Psoas muscle (tissue), 8 donors: ENCODE data around the gene AOPEP. TPM values are rescaled to one million over a fixed set of nuclear protein-coding genes. Genes with fewer than 3 reads are reported as not detected.
A peak's percentile ranks its signal among the peaks of the same experiment; 100 is the strongest.

Source experiments
- ATAC-seq, 4 donors: fragments of 200-7000 bp; cut with Tn5 transposase; one replicate each; pipeline ENCODE4 v1.9.1; 2020; ENCODE audit warnings: moderate library complexity in 3 of 4, mild to moderate bottlenecking in 2 of 4
- DNase-seq, 2 donors: peaks; one replicate each; pipeline ENCODE4 v3.0.0-alpha.2; 2020
- H3K27ac ChIP-seq: fragments of 200-600 bp; one replicate; pipeline ENCODE4 v1.8.0; 2022
- H3K27me3 ChIP-seq, 3 donors: fragments of 200-600 bp in 1 of 3; one replicate each; pipeline versions ENCODE4 v1.6.1 to v1.8.0; 2013 to 2022; ENCODE audit warnings: low read length in 2 of 3, mild to moderate bottlenecking in 2 of 3, moderate library complexity in 1 of 3; ENCODE audit not compliant: insufficient read depth in 3 of 3
- H3K36me3 ChIP-seq, 2 donors: fragments of 200-600 bp in 1 of 2; one replicate each; pipeline versions ENCODE4 v1.6.1 to v1.8.0; 2013 to 2022; ENCODE audit warnings: low read depth in 1 of 2, mild to moderate bottlenecking in 1 of 2, moderate library complexity in 1 of 2; ENCODE audit not compliant: insufficient read depth in 1 of 2
- H3K4me1 ChIP-seq: fragments of 200-600 bp; one replicate; pipeline ENCODE4 v1.8.0; 2022
- H3K4me3 ChIP-seq: fragments of 200-600 bp; one replicate; pipeline ENCODE4 v1.8.0; 2022; ENCODE audit warnings: mild to moderate bottlenecking
- H3K9me3 ChIP-seq: fragments of 200-600 bp; one replicate; pipeline ENCODE4 v1.8.0; 2022
- WGBS, 3 donors: extraction: QIAGEN DNeasy Blood & Tissue Kit; methylation state at CpG; one replicate each; pipeline versions ENCODE4 v1.1.6 to v1.1.7; 2013; 5-methylcytosine and 5-hydroxymethylcytosine counted together
- intact Hi-C, 2 donors: fragments of 100-400 bp; cut with DNase I; formaldehyde crosslinking; loops; one replicate each; pipeline versions ENCODE4 v1.11.0 to v1.14.2; 2022
- polyA plus RNA-seq, 3 donors: library from polyadenylated mRNA; stranded (reverse); fragments of 200-250 nt; gene quantifications; one replicate each; pipeline ENCODE4 v1.2.3, GENCODE V29; 2013
- total RNA-seq, 4 donors: library from RNA; stranded (reverse); fragmentation: NEBNext Ultra II Directional in 2 of 4; extraction: Animal tissue kit (Norgen Biotek cat#: 25700) in 2 of 4; gene quantifications; one replicate each; pipeline versions ENCODE4 v1.2.1 to v1.2.4, GENCODE V29; 2021 to 2023
- TF ChIP-seq, protein P1 (sequence below): fragments of 200-600 bp; IDR thresholded peaks from one replicate; pipeline ENCODE4 v1.8.0; 2022; ENCODE audit warnings: antibody characterized with exemption
- donor health status: healthy with polysubstance abuse.
- donor health status: DM: no; HTN: no; CAD: no; lungs with moderate emphysema.
- donor health status: Bipolar disorder and iron deficiency.
- donor health status: healthy.
- donor health status: DM: yes; HTN: yes; CAD: no.
- donor health status: DM: no; HTN: no; CAD: no.
- donor health status: DM: no; HTN: no; CAD: no.
- donor health status: DM: yes; HTN: yes; CAD: no.

AOPEP gene
- total and polyA plus RNA-seq, 7 donors: 46.4 to 96.9 (median 78.6) TPM

DNA sequence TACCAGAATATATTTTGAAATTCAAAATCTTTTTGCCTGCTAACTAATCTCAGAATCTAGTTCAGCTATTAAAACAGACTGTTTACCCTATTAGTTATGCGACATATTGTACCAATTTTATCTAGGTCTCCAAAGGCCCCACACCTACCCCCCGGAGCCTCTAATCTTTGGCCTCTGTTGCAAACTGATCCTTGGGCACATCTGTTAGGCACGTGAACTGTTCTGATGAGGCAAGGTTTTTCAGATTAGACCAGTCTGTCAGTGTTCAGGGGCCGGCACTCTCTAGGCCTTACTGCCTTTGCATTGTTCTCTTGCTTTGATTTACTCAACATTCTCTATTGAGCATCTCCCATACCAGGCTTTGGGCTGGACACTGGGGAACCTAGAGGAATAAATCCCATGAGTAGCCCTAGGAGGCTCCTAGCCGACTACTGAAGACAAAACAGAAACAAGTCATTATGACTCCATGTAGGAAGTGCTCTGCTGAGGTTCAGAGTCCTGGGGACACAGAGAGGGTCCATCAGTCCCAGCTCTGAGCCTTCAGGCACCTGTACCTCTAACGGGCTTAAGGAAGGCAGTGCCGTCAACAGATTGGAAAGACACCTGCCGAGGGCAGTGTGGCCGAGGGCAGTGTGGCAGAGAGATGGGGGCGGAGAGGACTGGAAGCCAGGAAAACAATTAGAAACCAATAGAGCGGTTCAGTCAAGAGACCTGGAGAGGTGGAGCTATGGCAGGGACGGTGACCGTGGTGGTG lies 245.1 kb downstream of the AOPEP start:
- 86 to 93% (median 87%) methylated on average over 13 of the region's 13 CpGs for WGBS, 3 donors

DNA sequence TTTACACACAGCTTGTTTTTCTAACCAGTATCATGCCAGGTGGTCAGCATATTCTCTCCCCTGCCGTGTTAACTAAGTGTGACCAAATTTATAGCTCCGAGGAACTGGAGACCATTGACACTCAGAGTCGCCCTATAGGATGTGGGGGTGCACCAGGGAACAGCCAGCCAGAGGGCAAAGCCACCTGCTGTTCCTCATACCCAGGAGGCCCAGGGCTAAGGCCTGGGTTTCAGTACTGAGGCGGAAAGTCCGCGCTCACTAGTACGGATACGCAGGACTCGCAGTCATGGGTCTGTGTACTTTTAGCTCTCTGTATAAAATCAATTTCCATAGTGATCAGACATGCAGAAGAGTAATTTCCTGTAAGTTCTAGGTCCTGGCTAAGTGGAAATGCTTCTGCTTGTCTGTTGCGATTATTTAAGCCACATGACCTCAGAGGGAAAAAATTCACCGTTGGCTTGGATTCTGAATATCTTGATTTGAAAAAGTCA lies 247.0 kb downstream of the AOPEP start:
- H3K4me1 ChIP-seq: peaks cover 7% of the 10 kb centered on the region
- 56 to 65% (median 64%) methylated on average over 11 of the region's 11 CpGs for WGBS, 3 donors
- DNase-seq (no peak), ATAC-seq (peak in 3 of 4 donors; percentile 34 to 49 (median 40))
- no peaks in the 10 kb centered on the region for H3K36me3 ChIP-seq
- H3K27me3 ChIP-seq: no peaks in the 10 kb centered on the region
- intact Hi-C loops: no loop called here
- H3K9me3 ChIP-seq: no peaks in the 10 kb centered on the region
- no peak overlapping the region for H3K4me3 ChIP-seq
- no peak overlapping the region for H3K27ac ChIP-seq
- TF ChIP-seq, protein P1, sequence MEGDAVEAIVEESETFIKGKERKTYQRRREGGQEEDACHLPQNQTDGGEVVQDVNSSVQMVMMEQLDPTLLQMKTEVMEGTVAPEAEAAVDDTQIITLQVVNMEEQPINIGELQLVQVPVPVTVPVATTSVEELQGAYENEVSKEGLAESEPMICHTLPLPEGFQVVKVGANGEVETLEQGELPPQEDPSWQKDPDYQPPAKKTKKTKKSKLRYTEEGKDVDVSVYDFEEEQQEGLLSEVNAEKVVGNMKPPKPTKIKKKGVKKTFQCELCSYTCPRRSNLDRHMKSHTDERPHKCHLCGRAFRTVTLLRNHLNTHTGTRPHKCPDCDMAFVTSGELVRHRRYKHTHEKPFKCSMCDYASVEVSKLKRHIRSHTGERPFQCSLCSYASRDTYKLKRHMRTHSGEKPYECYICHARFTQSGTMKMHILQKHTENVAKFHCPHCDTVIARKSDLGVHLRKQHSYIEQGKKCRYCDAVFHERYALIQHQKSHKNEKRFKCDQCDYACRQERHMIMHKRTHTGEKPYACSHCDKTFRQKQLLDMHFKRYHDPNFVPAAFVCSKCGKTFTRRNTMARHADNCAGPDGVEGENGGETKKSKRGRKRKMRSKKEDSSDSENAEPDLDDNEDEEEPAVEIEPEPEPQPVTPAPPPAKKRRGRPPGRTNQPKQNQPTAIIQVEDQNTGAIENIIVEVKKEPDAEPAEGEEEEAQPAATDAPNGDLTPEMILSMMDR: no peak

More for the DNA sequence above, 245.1 kb downstream of the AOPEP start:
- DNase-seq (no peak), ATAC-seq (no peak)
- no peaks in the 10 kb centered on the region for H3K27me3 ChIP-seq
- H3K4me3 ChIP-seq: no peak overlapping the region
- intact Hi-C loops: no loop called here
- peaks cover 7% of the 10 kb centered on the region for H3K4me1 ChIP-seq
- H3K9me3 ChIP-seq: no peaks in the 10 kb centered on the region
- H3K36me3 ChIP-seq: no peaks in the 10 kb centered on the region
- no peak overlapping the region for H3K27ac ChIP-seq
- TF ChIP-seq, protein P1: no peak

DNA sequence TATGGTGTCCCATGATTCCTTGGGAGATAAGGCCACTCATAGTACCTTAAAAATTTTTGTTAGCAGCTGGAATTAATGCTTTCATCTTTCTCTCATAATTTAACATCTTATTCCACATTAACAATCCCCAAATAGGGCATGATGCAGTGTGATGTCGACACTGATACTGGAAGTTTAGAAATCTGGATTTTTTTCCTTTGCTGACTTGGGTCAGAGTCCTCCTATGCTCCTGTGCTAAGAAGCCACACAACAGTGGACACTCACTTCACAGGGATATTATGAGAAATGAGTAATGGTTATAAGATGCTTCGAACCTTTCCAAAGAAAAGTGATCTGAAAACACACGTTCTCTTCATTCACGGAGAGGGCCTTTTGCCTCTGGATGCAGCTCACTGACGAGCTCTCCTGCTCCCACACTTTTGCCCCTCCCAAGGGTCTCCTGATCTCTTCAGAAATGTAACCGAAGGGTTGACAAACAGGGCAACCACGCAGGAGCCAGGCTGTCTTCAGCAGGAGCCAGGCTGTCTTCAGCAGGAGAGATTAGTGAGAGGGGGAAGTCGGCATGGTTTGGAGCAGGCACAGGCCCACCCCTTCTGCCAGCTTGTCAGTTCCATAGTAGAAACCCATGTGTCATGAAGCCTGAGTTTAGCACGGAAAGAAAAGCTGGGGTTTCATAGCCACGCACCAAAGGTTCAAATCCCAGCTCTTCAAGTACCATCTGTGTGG lies 247.8 kb downstream of the AOPEP start:
- 66 to 80% (median 74%) methylated on average over 10 of the region's 10 CpGs for WGBS, 3 donors
- TF ChIP-seq, protein P1: no peak
- DNase-seq (no peak), ATAC-seq (peak in 1 of 4 donors; percentile 32)
- no peaks in the 10 kb centered on the region for H3K27me3 ChIP-seq
- H3K4me3 ChIP-seq: no peak overlapping the region
- peaks cover 7% of the 10 kb centered on the region for H3K4me1 ChIP-seq
- intact Hi-C loops: loop anchor here in 1 of 2 donors (2.0 kb wide), 1 partner anchor 76 kb away; no protein-coding TSS in a partner anchor
- no peaks in the 10 kb centered on the region for H3K36me3 ChIP-seq
- no peak overlapping the region for H3K27ac ChIP-seq
- H3K9me3 ChIP-seq: no peaks in the 10 kb centered on the region

DNA sequence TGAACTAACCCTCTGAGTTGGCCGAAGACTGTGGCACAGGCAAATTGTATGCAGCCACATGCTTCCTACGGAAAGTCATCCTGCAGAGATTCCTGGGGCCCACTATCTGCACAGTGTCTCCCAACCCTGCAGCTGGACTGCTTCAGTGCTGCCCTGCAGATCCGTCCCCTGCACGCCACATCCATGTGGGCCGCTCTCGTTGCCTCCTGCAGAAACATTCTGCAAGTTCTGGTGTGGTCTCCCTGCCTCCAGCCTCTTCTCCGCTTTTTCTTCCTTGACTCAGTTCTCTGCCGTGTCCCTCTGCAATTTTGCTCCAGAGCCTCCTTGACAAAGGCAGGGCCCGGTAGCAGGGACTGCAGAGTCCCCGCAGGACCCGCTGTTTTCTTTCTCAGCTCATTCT lies 249.0 kb downstream of the AOPEP start:
- TF ChIP-seq, protein P1: no peak
- Histone ChIP-seq H3K4me1 (peaks cover 7% of the 10 kb centered on the region), H3K4me3 (no peak overlapping the region), H3K27me3 (no peaks in the 10 kb centered on the region), H3K36me3 (no peaks in the 10 kb centered on the region), H3K27ac (no peak overlapping the region), H3K9me3 (no peaks in the 10 kb centered on the region)
- ATAC-seq (no peak), DNase-seq (no peak)
- 78 to 88% (median 86%) methylated on average over 11 of the region's 11 CpGs for WGBS, 3 donors
- intact Hi-C loops: loop anchor here in 1 of 2 donors (2.0 kb wide), 1 partner anchor 77 kb away; no protein-coding TSS in a partner anchor
